DND-41 (cell line): ENCODE results near the gene PPP2R5E.

ENCODE experiments used
- CTCF ChIP-seq: IDR thresholded peaks from 2 replicates; pipeline ENCODE4 v1.5.1; 2012; ENCODE audit warnings: borderline replicate concordance, low read length, moderate library complexity, mild to moderate bottlenecking; ENCODE audit not compliant: poor library complexity, severe bottlenecking; ENCODE audit errors: extremely low read depth
- EZH2 ChIP-seq: IDR thresholded peaks from 3 replicates; pipeline ENCODE4 v1.6.1; 2012; ENCODE audit warnings: borderline replicate concordance, low read depth, mild to moderate bottlenecking, moderate library complexity, low read length, inconsistent platforms; ENCODE audit not compliant: severe bottlenecking

- no peak for TF ChIP-seq CTCF
- TF ChIP-seq EZH2: no peak
Observed at GRCh38 chr14:63459738-63460137, 83.4 kb downstream of the PPP2R5E start.
